ENCODE data around the gene YBEY.
A peak's percentile ranks its signal among the peaks of the same experiment; 100 is the strongest.

YBEY gene

GRCh38 chr21:46320331-46320801 lies 34.2 kb downstream of the YBEY start:
- TF ChIP-seq ZNF239 (tag by site-specific recombination; IDR thresholded peaks at IDR 0.05), result no peak
- no peak for TF ChIP-seq SP7 (tag by site-specific recombination; IDR thresholded peaks at IDR 0.05)
- no peak for TF ChIP-seq ZFP41 (tag by site-specific recombination; IDR thresholded peaks at IDR 0.05; ENCODE audit: borderline replicate concordance)
- TF ChIP-seq ZNF600 (tag by site-specific recombination; IDR thresholded peaks at IDR 0.05), result peak; percentile 92
- TF ChIP-seq INSM2 (tag by site-specific recombination; IDR thresholded peaks at IDR 0.05), result peak; percentile 27; the same call in 1 of the 2 replicates
- H3K4me3 ChIP-seq (ENCODE audit: low read depth, low read length), result no peak overlapping the region
- peaks cover 10% of the 10 kb centered on the region for H3K4me1 ChIP-seq (ENCODE audit: control insufficient read depth, insufficient read depth, low read length)
- ChIA-PET POLR2A (interaction anchor here (1.3 to 1.6 kb wide), 2 partner anchors 39 to 315 kb away, joined by 3 to 4 read pairs; partner anchors contain the start of gene PRMT2), CTCF (no interaction called here)
- H3K36me3 ChIP-seq (ENCODE audit: control insufficient read depth in 2 of 2, insufficient read depth in 1 of 2, low read length in 2 of 2), result peaks cover 21 to 43% of the 10 kb centered on the region in 2 experiments; a peak in 2 of 3 replicates
- H3K9me3 ChIP-seq (ENCODE audit: control insufficient read depth, insufficient read depth, low read depth, low read length), result no peaks in the 10 kb centered on the region
- no peak overlapping the region for H3K27ac ChIP-seq (ENCODE audit: extremely low read depth, low read depth, low read length)

GRCh38 chr21:46322351-46323226 lies 36.4 kb downstream of the YBEY start:
- POLR2A ChIA-PET, result interaction anchor here (0.6 to 1.6 kb wide), 9 partner anchors 8 to 328 kb away, joined by 3 to 6 read pairs (median 4); partner anchors contain the start of gene PRMT2
- peak overlapping the region; percentile 90 for H3K27ac ChIP-seq (ENCODE audit: extremely low read depth, low read depth, low read length)

More at GRCh38 chr21:46322351-46323226, 36.4 kb downstream of the YBEY start:
- Histone ChIP-seq H3K9me3 (ENCODE audit: control insufficient read depth, insufficient read depth, low read depth, low read length) (no peaks in the 10 kb centered on the region), H3K4me1 (ENCODE audit: control insufficient read depth, insufficient read depth, low read length) (peaks cover 19% of the 10 kb centered on the region), H3K4me3 (ENCODE audit: low read depth, low read length) (peak overlapping the region; percentile 63), H3K36me3 (ENCODE audit: control insufficient read depth in 2 of 2, insufficient read depth in 1 of 2, low read length in 2 of 2) (peaks cover 24 to 35% of the 10 kb centered on the region in 2 experiments; a peak in 2 of 3 replicates)
- no peak for TF ChIP-seq ZNF174 (tag by site-specific recombination; IDR thresholded peaks at IDR 0.05)
- no peak for TF ChIP-seq KLF7 (tag by site-specific recombination; IDR thresholded peaks at IDR 0.05; ENCODE audit: borderline replicate concordance)
- TF ChIP-seq KLF9 (tag by site-specific recombination; IDR thresholded peaks at IDR 0.05; ENCODE audit: low read depth), result peak; percentile 65
- no peak for TF ChIP-seq IKZF3 (tag by site-specific recombination; IDR thresholded peaks at IDR 0.05)
- TF ChIP-seq ZXDB (tag by site-specific recombination; IDR thresholded peaks at IDR 0.05), result 0 out of 2 replicates have a peak, but pooled peaks have one; percentile 29
- TF ChIP-seq ZNF350 (tag by site-specific recombination; IDR thresholded peaks at IDR 0.05), result no peak
- no peak for TF ChIP-seq ZNF19 (tag by site-specific recombination; IDR thresholded peaks at IDR 0.05; ENCODE audit: low read depth)
- no peak for TF ChIP-seq GFI1B (tag by site-specific recombination; IDR thresholded peaks at IDR 0.05)
- peak; percentile 20; the same call in 1 of the 2 replicates for TF ChIP-seq KLF10 (tag by site-specific recombination; IDR thresholded peaks at IDR 0.05)
- 0 out of 2 replicates have a peak, but pooled peaks have one; percentile 37 for TF ChIP-seq KLF16 (tag by site-specific recombination; IDR thresholded peaks at IDR 0.05)
- no peak for TF ChIP-seq ZSCAN5A (tag by site-specific recombination; IDR thresholded peaks at IDR 0.05)
- peak; percentile 29; the same call in 1 of the 2 replicates for TF ChIP-seq KLF17 (tag by site-specific recombination; IDR thresholded peaks at IDR 0.05)
- TF ChIP-seq EGR2 (tag by site-specific recombination; IDR thresholded peaks at IDR 0.05; ENCODE audit: low read depth), result peak; percentile 84
- TF ChIP-seq YY1 (tag by site-specific recombination; IDR thresholded peaks at IDR 0.05), result no peak
- TF ChIP-seq ZNF600 (tag by site-specific recombination; IDR thresholded peaks at IDR 0.05), result peak; percentile 92
- peak; percentile 86 for TF ChIP-seq ZFHX2 (tag by site-specific recombination; conservative IDR thresholded peaks at IDR 0.05)
- TF ChIP-seq ZNF645 (tag by site-specific recombination; IDR thresholded peaks at IDR 0.05), result peak; percentile 22; the same call in 1 of the 2 replicates
- CTCF ChIA-PET, result interaction anchor here (0.7 to 1.0 kb wide), 3 partner anchors 37 to 317 kb away, joined by 3 to 4 read pairs (median 3); partner anchors contain the start of genes MCM3AP and YBEY
